GM12865 (cell line): Measurements from ENCODE around the gene PEAR1.

Experiments used
- DNase-seq: peaks from one replicate; pipeline ENCODE4 v3.0.0; 2010; ENCODE audit warnings: low read depth
- H3K4me3 ChIP-seq: 2 replicates; pipeline ENCODE4 v1.5.1; 2011; ENCODE audit warnings: mild to moderate bottlenecking, low read depth, low read length, control low read depth
- CTCF ChIP-seq: IDR thresholded peaks from 2 replicates; pipeline ENCODE4 v1.5.1; 2011; ENCODE audit warnings: low read length, control low read depth, low read depth, inconsistent platforms; ENCODE audit not compliant: insufficient read depth; ENCODE audit errors: missing control alignments

Gene PEAR1

GRCh38 chr1:156846643-156847042 lies 46.9 kb upstream of the PEAR1 start:
- H3K4me3 ChIP-seq = no peak overlapping the region
- no peak for TF ChIP-seq CTCF
- DNase-seq = no peak

- no peak for DNase-seq
- no peak for TF ChIP-seq CTCF
- no peak overlapping the region for H3K4me3 ChIP-seq
Observed at GRCh38 chr1:156847591-156848460, 45.7 kb upstream of the PEAR1 start.

GRCh38 chr1:156848461-156849150 lies 44.9 kb upstream of the PEAR1 start:
- no peak overlapping the region for H3K4me3 ChIP-seq
- DNase-seq = peak; percentile 25
- no peak for TF ChIP-seq CTCF

GRCh38 chr1:156849151-156849496 lies 44.4 kb upstream of the PEAR1 start:
- H3K4me3 ChIP-seq = no peak overlapping the region

GRCh38 chr1:156851779-156852417 lies 41.6 kb upstream of the PEAR1 start:
- TF ChIP-seq CTCF = no peak
- no peak for DNase-seq
- no peak overlapping the region for H3K4me3 ChIP-seq

More at GRCh38 chr1:156849151-156849496, 44.4 kb upstream of the PEAR1 start:
- TF ChIP-seq CTCF = no peak
- DNase-seq = no peak

GRCh38 chr1:156852418-156852874 lies 41.1 kb upstream of the PEAR1 start:
- TF ChIP-seq CTCF = no peak
- no peak overlapping the region for H3K4me3 ChIP-seq
- DNase-seq = no peak
